Ramos (cell line): ENCODE data around the gene WNK4.

Experiments
- in situ Hi-C: fragments of 300-500 bp; cut with MboI; formaldehyde crosslinking; loops from one replicate; pipeline ENCODE4 v1.14.3; 2022; ENCODE audit warnings: low sequenced_read_pairs; ENCODE audit not compliant: unreplicated experiment

WNK4 gene

GRCh38 chr17:42767512-42767911 is 12.9 kb upstream of the WNK4 start:
- in situ Hi-C loops: loop anchor here (10.0 kb wide), 1 partner anchor 193 kb away; the partner anchor contains the start of gene PSMC3IP

DNA sequence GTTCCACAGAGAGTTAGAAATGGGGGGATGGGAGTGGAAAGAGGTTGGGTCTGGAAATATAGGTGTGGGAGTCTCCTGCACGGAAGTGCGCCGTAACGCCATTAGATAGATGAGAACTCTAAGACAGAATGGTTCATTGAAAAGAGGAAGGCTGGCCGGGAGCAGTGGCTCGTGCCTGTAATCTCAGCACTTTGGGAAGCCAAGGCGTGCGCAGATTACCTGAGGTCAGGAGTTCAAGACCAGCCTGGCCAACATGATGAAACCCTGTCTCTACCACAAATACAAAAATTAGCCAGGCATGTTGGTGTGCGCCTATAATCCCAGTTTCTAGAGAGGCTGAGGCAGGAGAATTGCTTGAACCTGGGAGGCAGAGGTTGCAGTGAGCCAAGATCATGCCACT is 12.4 kb upstream of the WNK4 start:
- in situ Hi-C loops: loop anchor here (10.0 kb wide), 1 partner anchor 193 kb away; the partner anchor contains the start of gene PSMC3IP

DNA sequence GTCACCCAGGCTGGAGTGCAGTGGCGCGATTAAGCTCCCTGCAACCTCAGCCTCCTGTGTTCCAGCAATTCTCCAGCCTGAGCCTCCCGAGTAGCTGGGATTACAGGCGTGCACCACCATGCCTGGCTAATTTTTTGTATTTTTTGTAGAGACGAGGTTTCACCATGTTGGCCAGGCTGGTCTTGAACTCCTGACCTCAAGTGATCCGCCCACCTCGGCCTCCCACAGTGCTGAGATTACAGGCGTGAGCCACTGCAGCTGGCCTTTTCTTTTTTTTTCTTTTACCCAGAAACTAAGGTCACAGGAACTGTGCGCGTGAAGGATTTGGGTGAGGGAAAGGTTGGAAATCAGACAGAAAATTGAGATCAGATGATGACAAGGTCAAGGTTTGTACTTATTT is 10.4 kb upstream of the WNK4 start:
- in situ Hi-C loops: loop anchor here (10.0 kb wide), 1 partner anchor 195 kb away; the partner anchor contains the start of gene PSMC3IP

DNA sequence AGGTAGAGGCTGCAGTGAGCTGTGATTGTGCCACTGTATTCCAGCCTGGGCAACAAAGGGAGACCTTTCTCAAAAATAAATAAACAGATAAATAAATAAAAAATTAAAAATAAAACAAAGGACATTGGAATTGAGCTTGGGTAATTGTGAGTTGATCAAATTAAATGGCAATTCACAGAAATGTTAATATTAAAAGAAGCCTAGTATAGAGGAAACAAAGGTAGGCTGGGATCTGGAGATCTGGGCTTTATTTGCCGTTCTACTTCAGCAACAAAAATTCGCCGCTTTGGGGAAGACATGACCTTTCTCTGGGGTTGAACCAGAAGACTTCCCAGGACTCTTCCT is 7.5 kb upstream of the WNK4 start:
- in situ Hi-C loops: no loop called here

DNA sequence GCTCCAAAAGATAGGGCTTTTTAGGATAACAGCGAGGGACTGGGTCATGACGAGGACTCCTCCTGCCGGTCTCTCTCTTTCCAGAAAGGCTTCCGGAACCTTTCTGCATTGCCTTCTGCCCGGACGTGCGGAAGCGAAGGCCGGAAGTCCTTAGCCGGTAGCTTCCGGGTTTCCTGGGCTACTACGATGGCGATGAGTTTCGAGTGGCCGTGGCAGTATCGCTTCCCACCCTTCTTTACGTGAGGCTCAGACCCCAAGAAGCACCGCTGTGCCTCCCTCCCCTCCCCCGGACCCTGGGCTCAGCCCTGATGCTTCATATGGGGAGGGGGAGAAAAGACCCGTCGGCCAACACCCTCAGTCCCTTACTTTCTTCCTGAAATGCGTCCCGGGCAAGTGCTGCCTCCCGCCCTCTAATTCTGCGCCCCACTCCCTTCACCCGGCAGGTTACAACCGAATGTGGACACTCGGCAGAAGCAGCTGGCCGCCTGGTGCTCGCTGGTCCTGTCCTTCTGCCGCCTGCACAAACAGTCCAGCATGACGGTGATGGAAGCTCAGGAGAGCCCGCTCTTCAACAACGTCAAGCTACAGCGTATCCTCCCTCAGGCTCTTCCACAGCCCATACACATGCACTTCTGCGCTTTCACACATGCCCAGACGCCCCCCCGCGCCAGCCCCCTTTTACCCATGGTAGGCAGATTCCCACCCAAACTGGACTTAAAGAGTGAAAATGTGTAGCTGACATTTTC is 6.9 kb upstream of the WNK4 start, which contains the start of gene VPS25:
VPS25 (plus strand) TSS at position 160 of the 746 bp plus-strand sequence; CDS start at position 187, 27 bp downstream.
- in situ Hi-C loops: no loop called here

- in situ Hi-C loops: no loop called here
Measured at GRCh38 chr17:42774066-42774745, 6.2 kb upstream of the WNK4 start.

- in situ Hi-C loops: no loop called here
Measured at GRCh38 chr17:42775534-42776098, 4.8 kb upstream of the WNK4 start.

DNA sequence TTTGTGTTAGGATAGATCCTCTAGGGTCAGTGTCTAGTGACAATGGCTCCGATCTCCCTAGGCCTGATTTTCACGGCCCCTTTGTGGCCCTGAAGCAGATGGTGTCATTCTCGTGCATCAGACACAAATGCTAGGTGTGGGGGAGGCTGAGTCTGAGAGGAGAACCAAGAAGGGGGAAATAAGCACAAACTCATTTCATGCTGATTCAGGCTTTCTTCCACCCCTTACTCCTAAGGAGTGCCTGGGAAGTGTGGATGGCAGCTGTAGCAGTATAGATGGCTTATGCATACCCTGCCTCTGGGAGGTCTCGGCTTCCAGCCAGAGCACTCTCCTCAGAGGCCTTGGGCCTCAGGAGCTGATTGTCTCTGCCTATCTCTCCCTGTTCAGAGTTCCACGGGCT is 1.8 kb upstream of the WNK4 start:
- in situ Hi-C loops: no loop called here

GRCh38 chr17:42779304-42779935 is 990 bp upstream of the WNK4 start:
- in situ Hi-C loops: no loop called here

- in situ Hi-C loops: no loop called here
Measured at GRCh38 chr17:42780851-42781638, 635 bp downstream of the WNK4 start.

GRCh38 chr17:42781639-42782165 is 1.3 kb downstream of the WNK4 start:
- in situ Hi-C loops: no loop called here

DNA sequence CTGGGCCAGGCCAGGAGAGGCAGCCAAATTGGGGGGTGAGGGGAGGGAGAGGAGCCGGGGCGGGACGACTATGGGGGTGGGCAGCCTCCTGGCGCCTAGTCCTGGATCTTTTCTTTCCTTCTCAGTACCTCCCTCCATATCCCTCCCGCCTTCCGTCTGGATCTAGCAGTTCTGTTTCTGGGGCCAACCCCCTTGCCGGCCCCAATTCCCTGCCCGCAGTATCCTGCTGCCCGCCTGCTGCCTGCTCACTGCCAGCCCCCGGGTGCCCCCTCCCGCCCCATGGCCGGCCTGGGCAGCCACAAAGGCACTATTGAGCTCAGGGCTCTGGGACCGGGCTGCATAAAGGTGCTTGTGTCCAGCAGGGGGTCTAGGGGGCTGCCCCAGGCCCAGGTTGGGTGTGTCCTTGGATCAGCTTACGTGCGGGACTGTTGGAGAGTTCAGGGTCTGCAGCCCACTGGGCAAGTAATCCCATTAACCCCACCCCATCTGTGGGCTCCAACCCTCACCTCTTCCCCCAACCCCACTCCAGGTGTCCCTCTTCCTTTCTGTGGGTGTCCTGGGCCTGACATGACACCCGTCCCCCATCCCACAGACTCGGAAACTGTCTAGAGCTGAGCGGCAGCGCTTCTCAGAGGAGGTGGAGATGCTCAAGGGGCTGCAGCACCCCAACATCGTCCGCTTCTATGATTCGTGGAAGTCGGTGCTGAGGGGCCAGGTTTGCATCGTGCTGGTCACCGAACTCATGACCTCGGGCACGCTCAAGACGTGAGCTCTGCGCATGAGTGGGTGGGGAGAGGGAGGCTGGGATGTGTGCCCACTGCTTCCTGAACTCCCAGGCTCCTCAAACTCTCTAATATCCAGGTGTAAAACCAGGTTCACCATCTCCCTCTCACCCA is 2.0 kb downstream of the WNK4 start:
- in situ Hi-C loops: no loop called here

- in situ Hi-C loops: no loop called here
Measured at GRCh38 chr17:42783062-42783790, 2.8 kb downstream of the WNK4 start.

DNA sequence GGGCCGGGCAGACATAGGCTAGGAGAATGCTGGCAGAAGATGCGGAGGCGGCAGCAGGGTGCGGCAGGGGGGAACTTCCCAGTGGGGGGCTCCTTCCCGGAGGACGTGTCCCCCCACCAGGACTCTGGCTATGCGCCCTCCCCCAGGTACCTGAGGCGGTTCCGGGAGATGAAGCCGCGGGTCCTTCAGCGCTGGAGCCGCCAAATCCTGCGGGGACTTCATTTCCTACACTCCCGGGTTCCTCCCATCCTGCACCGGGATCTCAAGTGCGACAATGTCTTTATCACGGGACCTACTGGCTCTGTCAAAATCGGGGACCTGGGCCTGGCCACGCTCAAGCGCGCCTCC is 3.4 kb downstream of the WNK4 start:
- in situ Hi-C loops: no loop called here

- in situ Hi-C loops: no loop called here
Measured at GRCh38 chr17:42784409-42784808, 4.0 kb downstream of the WNK4 start.

DNA sequence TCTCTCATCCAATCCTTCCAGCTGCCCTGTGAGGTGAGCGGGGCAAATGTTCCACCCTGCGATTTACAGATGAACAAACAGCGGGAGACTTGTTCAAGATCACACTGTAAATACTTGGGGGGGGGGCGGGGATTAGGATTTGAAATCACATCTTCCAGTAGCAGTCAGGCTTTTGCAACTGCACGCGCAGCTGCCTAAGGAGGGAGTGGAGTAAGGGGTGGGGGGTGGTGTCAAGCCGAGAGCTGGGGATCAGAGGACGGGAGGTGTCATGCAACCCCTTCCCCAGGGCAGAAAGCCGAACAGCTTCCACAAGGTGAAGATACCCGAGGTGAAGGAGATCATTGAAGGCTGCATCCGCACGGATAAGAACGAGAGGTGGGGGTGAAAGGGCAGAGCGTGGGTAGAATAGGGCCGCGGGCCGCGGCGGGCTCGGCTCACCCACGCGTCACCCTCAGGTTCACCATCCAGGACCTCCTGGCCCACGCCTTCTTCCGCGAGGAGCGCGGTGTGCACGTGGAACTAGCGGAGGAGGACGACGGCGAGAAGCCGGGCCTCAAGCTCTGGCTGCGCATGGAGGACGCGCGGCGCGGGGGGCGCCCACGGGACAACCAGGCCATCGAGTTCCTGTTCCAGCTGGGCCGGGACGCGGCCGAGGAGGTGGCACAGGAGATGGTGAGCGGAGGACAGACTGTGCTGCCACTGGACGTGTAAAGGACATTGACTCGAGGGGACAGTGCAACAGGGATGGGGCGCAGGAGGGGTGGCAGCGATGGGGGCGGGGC is 4.6 kb downstream of the WNK4 start:
- in situ Hi-C loops: no loop called here

DNA sequence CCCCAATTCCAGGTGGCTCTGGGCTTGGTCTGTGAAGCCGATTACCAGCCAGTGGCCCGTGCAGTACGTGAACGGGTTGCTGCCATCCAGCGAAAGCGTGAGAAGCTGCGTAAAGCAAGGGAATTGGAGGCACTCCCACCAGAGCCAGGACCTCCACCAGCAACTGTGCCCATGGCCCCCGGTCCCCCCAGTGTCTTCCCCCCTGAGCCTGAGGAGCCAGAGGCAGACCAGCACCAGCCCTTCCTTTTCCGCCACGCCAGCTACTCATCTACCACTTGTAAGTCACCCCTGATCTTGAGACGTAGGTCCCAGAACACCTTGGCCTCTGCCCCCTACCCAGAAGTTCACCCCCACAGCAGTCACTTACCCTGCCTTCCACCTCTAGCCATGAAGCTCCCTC is 6.9 kb downstream of the WNK4 start:
- in situ Hi-C loops: no loop called here

GRCh38 chr17:42791948-42792347 is 11.5 kb downstream of the WNK4 start:
- in situ Hi-C loops: no loop called here
